DOHH2 (cell line): ENCODE data around the gene URB1.

Experiments used
- H3F3A ChIP-seq: fragments of 200-600 bp; sonication (generic), shearing (Covaris generic); 2 replicates; pipeline ENCODE4 v1.6.0; 2016; ENCODE audit warnings: antibody characterized with exemption, mild to moderate bottlenecking; ENCODE audit not compliant: control insufficient read depth, insufficient read depth
- H3K27ac ChIP-seq: fragments of 200-600 bp; sonication (generic); 2 replicates; pipeline ENCODE4 v1.5.1; 2014; ENCODE audit warnings: low read depth, mild to moderate bottlenecking, low read length, moderate library complexity
- H3K27me3 ChIP-seq: fragments of 200-600 bp; sonication (generic); 2 replicates; pipeline ENCODE4 v1.6.1; 2014; ENCODE audit warnings: mild to moderate bottlenecking, low read length, mixed read lengths; ENCODE audit not compliant: control insufficient read depth
- H3K36me3 ChIP-seq: fragments of 200-600 bp; sonication (generic); 2 replicates; pipeline ENCODE4 v1.6.1; 2014; ENCODE audit warnings: mild to moderate bottlenecking, low read length, moderate library complexity, mixed read lengths; ENCODE audit not compliant: control insufficient read depth
- H3K4me1 ChIP-seq: fragments of 200-600 bp; sonication (generic); 2 replicates; pipeline ENCODE4 v1.6.1; 2014; ENCODE audit warnings: mild to moderate bottlenecking, low read length, mixed read lengths; ENCODE audit not compliant: control insufficient read depth
- H3K4me2 ChIP-seq: fragments of 200-600 bp; sonication (generic); 2 replicates; pipeline ENCODE4 v1.6.0; 2014; ENCODE audit warnings: mild to moderate bottlenecking, low read length, moderate library complexity
- H3K4me3 ChIP-seq: fragments of 200-600 bp; sonication (generic); 2 replicates; pipeline ENCODE4 v1.5.1; 2014; ENCODE audit warnings: mild to moderate bottlenecking, low read length, mixed read lengths
- H3K79me2 ChIP-seq: fragments of 200-600 bp; sonication (generic); 2 replicates; pipeline ENCODE4 v1.6.1; 2014; ENCODE audit warnings: mild to moderate bottlenecking, low read length, mixed read lengths; ENCODE audit not compliant: control insufficient read depth
- H3K9me2 ChIP-seq: fragments of 200-600 bp; sonication (generic); replicated peaks from 2 replicates; pipeline ENCODE4 v1.6.1; 2014; ENCODE audit warnings: mild to moderate bottlenecking, low read length, mixed read lengths; ENCODE audit not compliant: control insufficient read depth
- H3K9me3 ChIP-seq: fragments of 200-600 bp; sonication (generic); 2 replicates; pipeline ENCODE4 v1.6.1; 2014; ENCODE audit warnings: antibody characterized with exemption, low read length, mixed read lengths; ENCODE audit not compliant: control insufficient read depth, insufficient read depth
- H4K20me1 ChIP-seq: fragments of 200-600 bp; sonication (generic); 2 replicates; pipeline ENCODE4 v1.6.0; 2014; ENCODE audit warnings: low read depth, mild to moderate bottlenecking, antibody characterized with exemption, low read length, moderate library complexity; ENCODE audit not compliant: control insufficient read depth, insufficient read depth
- CTCF ChIP-seq: fragments of 200-600 bp; sonication (generic); IDR thresholded peaks from one replicate; pipeline ENCODE4 v1.5.1; 2014; ENCODE audit warnings: antibody characterized with exemption, mild to moderate bottlenecking, low read depth, low read length; ENCODE audit not compliant: poor library complexity, severe bottlenecking
- EZH2phosphoT487 ChIP-seq: fragments of 200-600 bp; sonication (generic); IDR thresholded peaks from 2 replicates; pipeline ENCODE4 v1.6.1; 2017; ENCODE audit warnings: borderline replicate concordance, mild to moderate bottlenecking, antibody characterized with exemption, low read length, moderate library complexity, mixed read lengths

The URB1 gene

DNA sequence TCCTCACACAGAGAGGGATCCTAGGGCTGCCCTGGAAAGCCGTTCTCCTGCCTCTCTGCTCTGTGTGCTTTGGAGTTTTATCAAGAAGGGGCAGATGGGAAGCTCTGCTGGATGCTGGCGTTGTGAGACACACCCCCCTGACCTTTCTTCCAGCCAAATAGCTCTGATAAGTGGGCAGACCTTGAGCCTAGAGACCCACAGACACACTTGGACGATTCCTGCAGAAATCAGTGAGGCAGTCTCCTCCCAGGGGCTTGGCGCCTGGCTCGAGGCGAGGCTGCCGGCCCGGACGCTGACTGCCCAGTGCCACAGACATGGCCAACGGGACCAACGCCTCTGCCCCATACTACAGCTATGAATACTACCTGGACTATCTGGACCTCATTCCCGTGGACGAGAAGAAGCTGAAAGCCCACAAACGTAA, 94.1 kb downstream of the URB1 start, which contains the start of gene MRAP:
Gene MRAP (plus strand): TSS at position 198 of the 424 bp plus-strand sequence. CDS start 117 bp downstream, at position 315.
- no peaks in the 10 kb centered on the region for H3K9me3 ChIP-seq
- no peak within 1 kb of the TSS for H3K4me3 ChIP-seq
- no peak within 1 kb of the TSS for H3K4me2 ChIP-seq

GRCh38 chr21:32298148-32298559, 94.7 kb downstream of the URB1 start:
- no peaks in the 10 kb centered on the region for H3K9me3 ChIP-seq
- TF ChIP-seq CTCF (no peak), EZH2phosphoT487 (no peak)

More for the DNA sequence above, 94.1 kb downstream of the URB1 start, which contains the start of gene MRAP:
- TF ChIP-seq EZH2phosphoT487 (no peak), CTCF (no peak)
- Histone ChIP-seq H3K36me3 (peaks cover 8% of the 10 kb centered on the region; the same call in 1 of the 2 replicates), H3K79me2 (no peaks in the 10 kb centered on the region), H3K4me1 (no peaks in the 10 kb centered on the region), H3K9me2 (no peaks in the 10 kb centered on the region), H3F3A (peaks cover 3% of the 10 kb centered on the region; the same call in 1 of the 2 replicates), H3K27me3 (no peaks in the 10 kb centered on the region), H4K20me1 (no peaks in the 10 kb centered on the region), H3K27ac (no peak within 1 kb of the TSS)

DNA sequence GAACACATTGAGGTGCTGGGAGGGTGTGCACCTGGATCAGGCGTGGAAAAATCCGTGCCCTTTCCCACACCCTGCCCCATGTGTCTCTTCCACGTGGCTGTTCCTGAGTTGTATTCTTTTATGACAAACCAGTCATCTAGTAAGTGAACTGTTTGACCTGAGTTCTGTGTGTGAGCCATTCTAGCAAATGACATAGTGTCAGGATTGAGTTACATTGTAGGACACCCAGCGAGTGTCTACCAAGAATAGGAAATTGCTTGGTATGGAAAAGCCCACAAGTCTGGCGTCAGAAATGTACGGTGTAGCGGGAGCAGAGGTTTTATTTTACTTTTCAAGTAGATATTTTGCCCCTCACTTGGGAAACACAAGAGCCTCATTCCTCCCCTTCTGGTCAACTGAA, 95.4 kb downstream of the URB1 start:
- H3K4me2 ChIP-seq, result no peak overlapping the region
- peaks cover 3% of the 10 kb centered on the region; the same call in 1 of the 2 replicates for H3F3A ChIP-seq
- no peaks in the 10 kb centered on the region for H3K4me1 ChIP-seq
- H3K9me2 ChIP-seq, result no peaks in the 10 kb centered on the region
- no peak overlapping the region for H3K4me3 ChIP-seq
- TF ChIP-seq CTCF (no peak), EZH2phosphoT487 (no peak)
- no peaks in the 10 kb centered on the region for H3K27me3 ChIP-seq
- H3K36me3 ChIP-seq, result peaks cover 8% of the 10 kb centered on the region; the same call in 1 of the 2 replicates
- H3K9me3 ChIP-seq, result no peaks in the 10 kb centered on the region
- no peak overlapping the region for H3K27ac ChIP-seq
- no peaks in the 10 kb centered on the region for H3K79me2 ChIP-seq
- H4K20me1 ChIP-seq, result no peaks in the 10 kb centered on the region

More at GRCh38 chr21:32298148-32298559, 94.7 kb downstream of the URB1 start:
- no peak overlapping the region for H3K4me2 ChIP-seq
- no peaks in the 10 kb centered on the region for H3K9me2 ChIP-seq
- H3K79me2 ChIP-seq, result no peaks in the 10 kb centered on the region
- H3K36me3 ChIP-seq, result peaks cover 8% of the 10 kb centered on the region; the same call in 1 of the 2 replicates
- no peaks in the 10 kb centered on the region for H4K20me1 ChIP-seq
- no peak overlapping the region for H3K27ac ChIP-seq
- H3K4me3 ChIP-seq, result no peak overlapping the region
- H3K27me3 ChIP-seq, result no peaks in the 10 kb centered on the region
- peaks cover 3% of the 10 kb centered on the region; the same call in 1 of the 2 replicates for H3F3A ChIP-seq
- H3K4me1 ChIP-seq, result no peaks in the 10 kb centered on the region
